HFF-Myc (cell line): ENCODE measurements around the gene INAVA.
A peak's percentile ranks its signal among the peaks of the same experiment; 100 is the strongest.

ENCODE experiments used
- DNase-seq: peaks from one replicate; pipeline ENCODE4 v3.0.0-alpha.2; 2011; ENCODE audit warnings: low read depth; ENCODE audit errors: extremely low read depth
- H3K4me3 ChIP-seq: replicated peaks from 2 replicates; pipeline ENCODE4 v1.5.1; 2011; ENCODE audit warnings: low read depth, mild to moderate bottlenecking, control low read depth, low read length
- TF ChIP-seq, protein P1 (sequence below): IDR thresholded peaks from 2 replicates; pipeline ENCODE4 v1.5.1; 2012; ENCODE audit warnings: mild to moderate bottlenecking, low read depth, low read length, control low read depth; ENCODE audit errors: missing control alignments

The INAVA gene

DNA sequence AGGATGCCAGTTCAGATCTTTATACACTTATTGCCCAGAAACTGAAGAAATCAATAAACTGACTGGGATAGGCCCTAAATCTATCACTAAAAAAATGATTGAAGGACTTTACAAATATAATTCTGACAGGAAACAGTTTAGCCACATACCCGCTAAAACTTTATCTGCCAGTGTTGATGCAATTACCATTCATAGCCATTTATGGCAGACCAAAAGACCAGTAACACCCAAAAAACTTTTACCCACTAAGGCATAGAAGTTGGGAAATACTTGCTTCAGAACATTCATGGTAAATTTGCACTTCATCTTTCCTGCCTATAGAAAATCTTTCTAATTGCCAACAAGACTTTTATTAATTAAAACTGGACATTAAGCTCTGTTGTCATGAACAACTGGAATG is 36.9 kb upstream of the INAVA start:
- TF ChIP-seq, protein P1, sequence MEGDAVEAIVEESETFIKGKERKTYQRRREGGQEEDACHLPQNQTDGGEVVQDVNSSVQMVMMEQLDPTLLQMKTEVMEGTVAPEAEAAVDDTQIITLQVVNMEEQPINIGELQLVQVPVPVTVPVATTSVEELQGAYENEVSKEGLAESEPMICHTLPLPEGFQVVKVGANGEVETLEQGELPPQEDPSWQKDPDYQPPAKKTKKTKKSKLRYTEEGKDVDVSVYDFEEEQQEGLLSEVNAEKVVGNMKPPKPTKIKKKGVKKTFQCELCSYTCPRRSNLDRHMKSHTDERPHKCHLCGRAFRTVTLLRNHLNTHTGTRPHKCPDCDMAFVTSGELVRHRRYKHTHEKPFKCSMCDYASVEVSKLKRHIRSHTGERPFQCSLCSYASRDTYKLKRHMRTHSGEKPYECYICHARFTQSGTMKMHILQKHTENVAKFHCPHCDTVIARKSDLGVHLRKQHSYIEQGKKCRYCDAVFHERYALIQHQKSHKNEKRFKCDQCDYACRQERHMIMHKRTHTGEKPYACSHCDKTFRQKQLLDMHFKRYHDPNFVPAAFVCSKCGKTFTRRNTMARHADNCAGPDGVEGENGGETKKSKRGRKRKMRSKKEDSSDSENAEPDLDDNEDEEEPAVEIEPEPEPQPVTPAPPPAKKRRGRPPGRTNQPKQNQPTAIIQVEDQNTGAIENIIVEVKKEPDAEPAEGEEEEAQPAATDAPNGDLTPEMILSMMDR: no peak
- no peak for DNase-seq
- H3K4me3 ChIP-seq: no peak overlapping the region

DNA sequence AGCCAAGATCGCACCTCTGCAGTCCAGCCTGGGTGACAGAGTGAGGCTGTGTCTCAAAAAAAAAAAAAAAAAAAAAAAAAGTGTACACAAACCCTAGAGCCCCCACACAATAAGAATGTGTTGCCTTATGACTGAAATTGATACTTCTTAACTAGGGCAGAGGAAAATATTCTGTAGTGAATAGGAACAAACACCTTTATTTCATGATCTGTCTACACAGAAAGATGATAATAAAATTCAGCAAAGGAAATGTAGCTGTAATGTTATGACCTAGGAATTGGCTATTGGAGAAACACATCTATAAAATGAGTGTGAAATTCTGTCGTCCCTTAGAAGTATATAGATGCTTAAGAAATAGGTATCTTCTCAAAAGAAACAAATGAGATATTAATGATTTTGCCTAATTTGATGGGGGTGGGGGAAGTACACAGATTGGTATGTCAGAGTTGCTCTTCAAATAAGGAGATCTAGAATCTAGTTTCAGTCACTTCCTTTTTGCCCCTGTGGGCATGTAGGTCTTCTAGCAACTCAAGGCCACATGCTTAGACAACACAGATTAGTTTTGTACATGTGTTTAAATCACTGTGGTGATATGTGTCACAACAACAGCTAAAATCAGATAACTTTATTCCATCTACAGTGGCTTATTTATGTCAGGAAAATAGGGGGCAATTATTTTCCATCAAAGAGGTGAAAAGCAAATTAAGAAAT is 32.6 kb upstream of the INAVA start:
- TF ChIP-seq, protein P1: no peak
- DNase-seq: no peak
- H3K4me3 ChIP-seq: no peak overlapping the region

DNA sequence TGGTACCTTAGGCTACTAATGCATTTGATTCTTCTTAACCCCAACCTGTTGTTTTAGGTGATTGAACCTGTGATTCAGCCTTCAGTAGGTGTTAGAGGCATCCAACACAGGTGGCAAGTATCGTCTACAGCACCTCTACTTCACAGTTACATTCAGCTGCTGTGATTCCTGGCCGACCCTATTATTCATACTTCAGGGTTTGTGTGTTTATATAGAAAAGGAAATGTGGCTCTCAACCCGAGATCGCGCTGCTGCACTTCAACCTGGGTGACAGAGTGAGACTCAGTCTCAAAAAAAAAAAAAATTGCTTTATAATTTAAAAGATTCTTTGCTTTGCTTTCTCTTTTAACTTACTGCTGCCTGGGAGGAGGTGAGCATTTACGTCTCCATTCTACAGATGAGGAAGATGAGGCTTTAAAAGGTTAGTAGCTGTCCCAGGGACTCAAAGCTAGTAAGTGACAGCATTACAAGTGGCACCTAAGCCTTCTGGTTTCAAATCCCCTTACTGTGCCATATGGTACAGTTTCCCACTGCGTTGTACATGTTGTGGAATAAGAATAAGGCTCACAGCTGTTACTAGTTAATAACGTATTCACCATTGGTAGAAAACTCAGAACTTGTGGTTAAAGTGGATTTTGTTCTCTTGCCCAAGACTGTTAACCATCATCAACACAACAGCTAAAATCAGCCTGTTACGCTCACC is 31.8 kb upstream of the INAVA start:
- TF ChIP-seq, protein P1: no peak
- no peak overlapping the region for H3K4me3 ChIP-seq
- peak; percentile 16 for DNase-seq

DNA sequence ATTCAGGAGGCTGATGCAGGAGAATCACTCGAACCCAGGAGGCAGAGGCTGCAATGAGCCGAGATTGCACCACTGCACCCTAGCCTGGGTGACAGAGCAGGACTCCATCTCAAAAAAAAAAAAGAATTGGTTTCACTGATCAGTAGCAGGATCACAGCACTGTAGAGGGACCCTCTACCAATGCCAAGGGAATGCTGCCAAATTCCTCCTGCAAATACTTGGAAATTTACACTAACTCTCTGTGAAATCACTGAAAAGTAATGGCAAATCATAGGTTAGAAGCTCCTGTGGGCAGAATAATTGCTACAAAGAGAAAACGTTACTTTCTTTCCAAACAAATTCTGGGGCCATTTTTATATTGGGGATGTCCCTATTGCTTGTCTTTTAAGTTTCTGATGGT is 28.6 kb upstream of the INAVA start:
- TF ChIP-seq, protein P1: no peak
- DNase-seq: no peak
- no peak overlapping the region for H3K4me3 ChIP-seq

DNA sequence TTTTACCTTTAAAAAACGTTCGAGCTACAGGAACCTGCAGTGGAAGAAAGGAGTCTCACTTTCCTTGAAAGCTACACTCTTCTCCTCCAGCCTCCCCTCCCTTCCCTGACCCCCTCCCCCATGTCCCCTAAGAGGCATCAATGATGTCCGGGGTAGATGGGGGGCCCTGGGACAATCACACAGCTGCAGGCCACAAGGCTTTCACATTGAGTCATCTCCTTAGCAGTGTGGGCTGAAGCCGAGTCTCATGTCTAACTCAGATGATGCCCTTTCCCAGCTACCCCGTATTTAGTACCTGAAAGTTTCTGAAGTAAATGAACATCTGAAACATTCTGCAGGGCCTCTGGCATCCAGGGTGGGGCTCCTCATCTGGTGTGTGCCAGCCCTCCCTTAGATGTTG is 28.2 kb upstream of the INAVA start:
- no peak overlapping the region for H3K4me3 ChIP-seq
- TF ChIP-seq, protein P1: no peak
- no peak for DNase-seq

DNA sequence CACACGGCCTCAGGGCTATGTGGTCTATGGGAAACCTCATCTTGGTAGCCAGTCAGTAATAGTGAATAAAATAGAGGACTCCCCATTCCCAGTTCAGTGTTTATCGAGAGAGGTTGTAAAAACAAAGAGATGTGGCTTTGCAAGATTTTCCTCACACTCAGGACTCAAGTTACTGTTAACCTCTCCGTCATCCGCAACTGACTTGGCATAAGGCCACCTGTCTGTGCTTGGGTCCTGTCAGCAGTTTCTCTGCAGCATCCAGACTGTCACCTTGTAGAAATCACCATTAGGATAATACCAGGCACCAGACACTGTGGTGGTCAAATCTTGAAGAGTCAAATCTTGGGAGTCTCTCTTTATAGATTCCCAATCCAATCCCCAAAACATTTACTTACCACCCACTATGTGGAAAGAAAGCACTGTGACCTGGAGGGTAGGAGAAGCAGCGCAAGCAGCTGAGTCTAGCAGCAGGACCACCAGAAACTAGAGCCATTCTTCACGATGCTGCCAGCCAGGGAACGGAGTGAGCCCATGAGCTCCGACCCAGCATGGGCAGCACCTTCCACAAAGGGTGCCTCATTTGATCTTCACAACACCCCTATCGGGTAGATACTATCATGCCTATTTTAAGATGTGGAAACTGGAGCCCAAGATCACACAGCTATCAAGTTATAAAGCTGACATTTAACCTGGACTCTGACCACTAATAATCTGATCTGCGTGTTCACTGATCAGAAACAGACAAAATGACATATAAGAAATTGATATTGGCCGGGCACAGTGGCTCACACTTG is 27.5 kb upstream of the INAVA start:
- TF ChIP-seq, protein P1: no peak
- DNase-seq: no peak
- H3K4me3 ChIP-seq: no peak overlapping the region
